Central memory CD8-positive, alpha-beta T cell (primary cell): Measurements from ENCODE around the gene ARHGAP4.

Source experiments
- ATAC-seq: fragments of 150-1000 bp; cut with Tn5 transposase; replicated peaks from 2 replicates; pipeline ENCODE4 v1.10.0; 2022; ENCODE audit warnings: mild to moderate bottlenecking, moderate FRiP score, moderate number of reproducible peaks; ENCODE audit not compliant: poor library complexity, severe bottlenecking; ENCODE audit errors: extremely low read depth
- DNase-seq, 2 donors: peaks; one replicate each; pipeline ENCODE4 v3.0.0; 2021; ENCODE audit warnings: low spot score in 2 of 2
- H3K27ac Mint-ChIP-seq: one replicate; pipeline ENCODE4 v1.8.0; 2022; ENCODE audit warnings: low read depth, mild to moderate bottlenecking, moderate library complexity, mixed read lengths
- H3K27me3 Mint-ChIP-seq: one replicate; pipeline ENCODE4 v1.8.0; 2022; ENCODE audit warnings: mixed read lengths
- H3K36me3 Mint-ChIP-seq: one replicate; pipeline ENCODE4 v1.8.0; 2022; ENCODE audit warnings: mild to moderate bottlenecking, moderate library complexity, mixed read lengths; ENCODE audit not compliant: insufficient read depth
- H3K4me1 Mint-ChIP-seq: one replicate; pipeline ENCODE4 v1.8.0; 2022; ENCODE audit warnings: mixed read lengths
- H3K4me3 Mint-ChIP-seq: one replicate; pipeline ENCODE4 v1.8.0; 2022; ENCODE audit warnings: mild to moderate bottlenecking, moderate library complexity, mixed read lengths
- H3K9me3 Mint-ChIP-seq: one replicate; pipeline ENCODE4 v1.8.0; 2022; ENCODE audit warnings: mixed read lengths

Gene ARHGAP4

GRCh38 chrX:153934148-153934761, 8.2 kb upstream of the ARHGAP4 start:
- peaks cover 10% of the 10 kb centered on the region for H3K4me1 Mint-ChIP-seq
- H3K36me3 Mint-ChIP-seq: peaks cover 11% of the 10 kb centered on the region
- DNase-seq: no peak
- H3K27ac Mint-ChIP-seq: peak overlapping the region; percentile 69
- H3K27me3 Mint-ChIP-seq: no peaks in the 10 kb centered on the region
- ATAC-seq: peak; percentile 55
- no peaks in the 10 kb centered on the region for H3K9me3 Mint-ChIP-seq
- H3K4me3 Mint-ChIP-seq: peak overlapping the region; percentile 81

- ATAC-seq (no peak), DNase-seq (no peak)
- H3K27me3 Mint-ChIP-seq: no peaks in the 10 kb centered on the region
- no peaks in the 10 kb centered on the region for H3K9me3 Mint-ChIP-seq
- H3K27ac Mint-ChIP-seq: peak overlapping the region; percentile 69
- peaks cover 10% of the 10 kb centered on the region for H3K4me1 Mint-ChIP-seq
- peaks cover 11% of the 10 kb centered on the region for H3K36me3 Mint-ChIP-seq
- H3K4me3 Mint-ChIP-seq: peak overlapping the region; percentile 81
These were observed 7.7 kb upstream of the ARHGAP4 start for GRCh38 chrX:153933748-153934147.

GRCh38 chrX:153932220-153932915, 6.3 kb upstream of the ARHGAP4 start:
- H3K27ac Mint-ChIP-seq: no peak overlapping the region
- no peak for DNase-seq
- H3K4me1 Mint-ChIP-seq: peaks cover 19% of the 10 kb centered on the region
- no peaks in the 10 kb centered on the region for H3K9me3 Mint-ChIP-seq
- H3K27me3 Mint-ChIP-seq: no peaks in the 10 kb centered on the region
- no peak for ATAC-seq
- H3K4me3 Mint-ChIP-seq: no peak overlapping the region
- H3K36me3 Mint-ChIP-seq: peaks cover 14% of the 10 kb centered on the region

- Mint-ChIP-seq H3K4me3 (no peak overlapping the region), H3K4me1 (peaks cover 24% of the 10 kb centered on the region), H3K27me3 (no peaks in the 10 kb centered on the region), H3K9me3 (no peaks in the 10 kb centered on the region), H3K36me3 (peaks cover 16% of the 10 kb centered on the region), H3K27ac (peak overlapping the region; percentile 71)
- DNase-seq: no peak
- ATAC-seq: no peak
These were observed 5.7 kb upstream of the ARHGAP4 start for GRCh38 chrX:153931748-153932147.

- Mint-ChIP-seq H3K36me3 (peaks cover 13% of the 10 kb centered on the region), H3K9me3 (no peaks in the 10 kb centered on the region), H3K4me1 (peaks cover 24% of the 10 kb centered on the region), H3K4me3 (no peak overlapping the region), H3K27me3 (no peaks in the 10 kb centered on the region), H3K27ac (peak overlapping the region; percentile 71)
- ATAC-seq: no peak
- no peak for DNase-seq
These were observed 5.1 kb upstream of the ARHGAP4 start for GRCh38 chrX:153931151-153931550.

GRCh38 chrX:153930011-153930910, 4.2 kb upstream of the ARHGAP4 start:
- Mint-ChIP-seq H3K27me3 (no peaks in the 10 kb centered on the region), H3K36me3 (peaks cover 16% of the 10 kb centered on the region), H3K9me3 (no peaks in the 10 kb centered on the region), H3K4me3 (no peak overlapping the region), H3K4me1 (peaks cover 30% of the 10 kb centered on the region), H3K27ac (no peak overlapping the region)
- DNase-seq (no peak), ATAC-seq (no peak)

- peaks cover 16% of the 10 kb centered on the region for H3K36me3 Mint-ChIP-seq
- H3K27ac Mint-ChIP-seq: no peak overlapping the region
- ATAC-seq (no peak), DNase-seq (no peak)
- H3K4me3 Mint-ChIP-seq: no peak overlapping the region
- no peaks in the 10 kb centered on the region for H3K27me3 Mint-ChIP-seq
- H3K4me1 Mint-ChIP-seq: peaks cover 33% of the 10 kb centered on the region
- H3K9me3 Mint-ChIP-seq: no peaks in the 10 kb centered on the region
These were observed 3.5 kb upstream of the ARHGAP4 start for GRCh38 chrX:153929576-153929975.

GRCh38 chrX:153928846-153929245, 2.8 kb upstream of the ARHGAP4 start:
- H3K27me3 Mint-ChIP-seq: no peaks in the 10 kb centered on the region
- ATAC-seq (no peak), DNase-seq (no peak)
- peak overlapping the region; percentile 96 for H3K27ac Mint-ChIP-seq
- peaks cover 16% of the 10 kb centered on the region for H3K36me3 Mint-ChIP-seq
- peaks cover 39% of the 10 kb centered on the region for H3K4me1 Mint-ChIP-seq
- H3K4me3 Mint-ChIP-seq: peak overlapping the region; percentile 87
- no peaks in the 10 kb centered on the region for H3K9me3 Mint-ChIP-seq

GRCh38 chrX:153927922-153928760, 2.1 kb upstream of the ARHGAP4 start:
- peak; percentile 77 to 91 for DNase-seq
- Mint-ChIP-seq H3K4me3 (peak overlapping the region; percentile 87), H3K36me3 (peaks cover 15% of the 10 kb centered on the region), H3K9me3 (no peaks in the 10 kb centered on the region), H3K27me3 (no peaks in the 10 kb centered on the region), H3K4me1 (peaks cover 43% of the 10 kb centered on the region), H3K27ac (peak overlapping the region; percentile 96)
- peak; percentile 73 for ATAC-seq

- H3K27me3 Mint-ChIP-seq: no peaks in the 10 kb centered on the region
- peaks cover 15% of the 10 kb centered on the region for H3K36me3 Mint-ChIP-seq
- H3K4me1 Mint-ChIP-seq: peaks cover 49% of the 10 kb centered on the region
- peak overlapping the region; percentile 87 for H3K4me3 Mint-ChIP-seq
- ATAC-seq: no peak
- H3K27ac Mint-ChIP-seq: peak overlapping the region; percentile 96
- no peaks in the 10 kb centered on the region for H3K9me3 Mint-ChIP-seq
- DNase-seq: no peak
These were observed 1.5 kb upstream of the ARHGAP4 start for GRCh38 chrX:153927672-153927921.

GRCh38 chrX:153926858-153927671, 1.0 kb upstream of the ARHGAP4 start:
- Mint-ChIP-seq H3K27ac (peak overlapping the region; percentile 96), H3K4me3 (peak overlapping the region; percentile 87), H3K9me3 (no peaks in the 10 kb centered on the region), H3K4me1 (peaks cover 54% of the 10 kb centered on the region), H3K36me3 (peaks cover 11% of the 10 kb centered on the region), H3K27me3 (no peaks in the 10 kb centered on the region)
- DNase-seq (peak; percentile 41 to 62), ATAC-seq (peak; percentile 59)

GRCh38 chrX:153926552-153926857, 441 bp upstream of the ARHGAP4 start:
- Mint-ChIP-seq H3K36me3 (peaks cover 11% of the 10 kb centered on the region), H3K4me1 (peaks cover 54% of the 10 kb centered on the region)

More at GRCh38 chrX:153926552-153926857, 441 bp upstream of the ARHGAP4 start:
- H3K4me3 Mint-ChIP-seq: peak overlapping the region; percentile 87
- H3K27me3 Mint-ChIP-seq: no peaks in the 10 kb centered on the region
- no peaks in the 10 kb centered on the region for H3K9me3 Mint-ChIP-seq
- H3K27ac Mint-ChIP-seq: peak overlapping the region; percentile 96
- no peak for DNase-seq
- no peak for ATAC-seq
